Skeletal muscle tissue (tissue), 4 donors: ENCODE results near the gene GPC6. TPM values are rescaled to one million over a fixed set of nuclear protein-coding genes. Genes with fewer than 3 reads are reported as not detected.

Experiments used
- H3K27ac ChIP-seq: one replicate; pipeline ENCODE4 v1.7.0; 2013; ENCODE audit warnings: mild to moderate bottlenecking, low read depth, low read length, inconsistent platforms
- H3K27me3 ChIP-seq, 3 donors: one replicate each; pipeline ENCODE4 v1.7.0; 2013; ENCODE audit warnings: low read length in 3 of 3; ENCODE audit not compliant: control insufficient read depth in 3 of 3, insufficient read depth in 3 of 3
- H3K36me3 ChIP-seq, 3 donors: one replicate each; pipeline ENCODE4 v1.7.0; 2013; ENCODE audit warnings: low read length in 3 of 3; ENCODE audit not compliant: control insufficient read depth in 3 of 3, insufficient read depth in 3 of 3
- H3K4me1 ChIP-seq, 3 donors: one replicate each; pipeline ENCODE4 v1.7.0; 2013; ENCODE audit warnings: low read length in 3 of 3, mild to moderate bottlenecking in 3 of 3; ENCODE audit not compliant: control insufficient read depth in 3 of 3, insufficient read depth in 3 of 3
- H3K4me3 ChIP-seq, 3 donors: one replicate each; pipeline ENCODE4 v1.7.0; 2013; ENCODE audit warnings: low read length in 3 of 3
- H3K9ac ChIP-seq, 3 donors: one replicate each; pipeline ENCODE4 v1.7.0; 2013; ENCODE audit warnings: low read length in 3 of 3, mild to moderate bottlenecking in 3 of 3, moderate library complexity in 2 of 3, low read depth in 1 of 3
- H3K9me3 ChIP-seq, 3 donors: one replicate each; pipeline ENCODE4 v1.7.0; 2013; ENCODE audit warnings: low read length in 3 of 3; ENCODE audit not compliant: control insufficient read depth in 3 of 3
- total RNA-seq: library from RNA; depleted of rRNA; stranded (reverse); fragments of >200 nt; gene quantifications from one replicate; pipeline ENCODE4 v1.2.3, GENCODE V29; 2014
- donor health status: Osteomylitis.

GPC6 gene
- total RNA-seq, 1 donor from 2014 or later, result 7.8 TPM

GRCh38 chr13:94345374-94346195 lies 1119.0 kb downstream of the GPC6 start:
- no peaks in the 10 kb centered on the region for H3K36me3 ChIP-seq
- no peak overlapping the region for H3K9ac ChIP-seq
- H3K27me3 ChIP-seq, result peaks cover 0 to 8% (median 3%) of the 10 kb centered on the region in 3 donors
- no peaks in the 10 kb centered on the region for H3K9me3 ChIP-seq
- no peak overlapping the region for H3K4me3 ChIP-seq
- H3K27ac ChIP-seq, result no peak overlapping the region
- no peaks in the 10 kb centered on the region for H3K4me1 ChIP-seq

GRCh38 chr13:94346261-94347019 lies 1119.8 kb downstream of the GPC6 start:
- H3K27me3 ChIP-seq, result peaks cover 0 to 8% (median 3%) of the 10 kb centered on the region in 3 donors
- H3K9me3 ChIP-seq, result no peaks in the 10 kb centered on the region
- H3K4me1 ChIP-seq, result no peaks in the 10 kb centered on the region
- no peak overlapping the region for H3K9ac ChIP-seq
- no peak overlapping the region for H3K4me3 ChIP-seq
- no peak overlapping the region for H3K27ac ChIP-seq
- H3K36me3 ChIP-seq, result no peaks in the 10 kb centered on the region

GRCh38 chr13:94351292-94351990 lies 1124.8 kb downstream of the GPC6 start:
- Histone ChIP-seq H3K36me3 (no peaks in the 10 kb centered on the region), H3K27ac (no peak overlapping the region), H3K27me3 (peaks cover 0 to 4% (median 0%) of the 10 kb centered on the region in 3 donors), H3K9me3 (no peaks in the 10 kb centered on the region), H3K4me3 (no peak overlapping the region), H3K4me1 (no peaks in the 10 kb centered on the region), H3K9ac (no peak overlapping the region)

GRCh38 chr13:94352057-94352456 lies 1125.5 kb downstream of the GPC6 start:
- no peaks in the 10 kb centered on the region for H3K9me3 ChIP-seq
- no peaks in the 10 kb centered on the region for H3K36me3 ChIP-seq
- peaks cover 0 to 4% (median 0%) of the 10 kb centered on the region in 3 donors for H3K27me3 ChIP-seq
- H3K4me3 ChIP-seq, result no peak overlapping the region
- no peaks in the 10 kb centered on the region for H3K4me1 ChIP-seq
- H3K27ac ChIP-seq, result no peak overlapping the region
- no peak overlapping the region for H3K9ac ChIP-seq

- no peak overlapping the region for H3K4me3 ChIP-seq
- H3K27ac ChIP-seq, result no peak overlapping the region
- H3K9ac ChIP-seq, result no peak overlapping the region
- no peaks in the 10 kb centered on the region for H3K9me3 ChIP-seq
- H3K4me1 ChIP-seq, result no peaks in the 10 kb centered on the region
- no peaks in the 10 kb centered on the region for H3K36me3 ChIP-seq
- peaks cover 0 to 4% (median 0%) of the 10 kb centered on the region in 3 donors for H3K27me3 ChIP-seq
These were observed 1126.6 kb downstream of the GPC6 start for GRCh38 chr13:94353167-94353710.

- no peaks in the 10 kb centered on the region for H3K9me3 ChIP-seq
- H3K9ac ChIP-seq, result no peak overlapping the region
- H3K36me3 ChIP-seq, result no peaks in the 10 kb centered on the region
- H3K27ac ChIP-seq, result no peak overlapping the region
- H3K27me3 ChIP-seq, result no peaks in the 10 kb centered on the region
- H3K4me1 ChIP-seq, result no peaks in the 10 kb centered on the region
- no peak overlapping the region for H3K4me3 ChIP-seq
These were observed 1133.3 kb downstream of the GPC6 start for GRCh38 chr13:94359875-94360274.

- Histone ChIP-seq H3K9ac (no peak overlapping the region), H3K9me3 (no peaks in the 10 kb centered on the region), H3K4me1 (no peaks in the 10 kb centered on the region), H3K27me3 (no peaks in the 10 kb centered on the region), H3K36me3 (no peaks in the 10 kb centered on the region), H3K27ac (no peak overlapping the region), H3K4me3 (no peak overlapping the region)
These were observed 1135.9 kb downstream of the GPC6 start for GRCh38 chr13:94362411-94362909.

GRCh38 chr13:94366677-94367076 lies 1140.1 kb downstream of the GPC6 start:
- Histone ChIP-seq H3K27me3 (no peaks in the 10 kb centered on the region), H3K4me3 (no peak overlapping the region), H3K36me3 (no peaks in the 10 kb centered on the region), H3K9ac (no peak overlapping the region), H3K27ac (no peak overlapping the region), H3K4me1 (no peaks in the 10 kb centered on the region), H3K9me3 (no peaks in the 10 kb centered on the region)

GRCh38 chr13:94369972-94370436 lies 1143.4 kb downstream of the GPC6 start:
- Histone ChIP-seq H3K9ac (no peak overlapping the region), H3K9me3 (no peaks in the 10 kb centered on the region), H3K4me3 (no peak overlapping the region), H3K4me1 (no peaks in the 10 kb centered on the region), H3K36me3 (no peaks in the 10 kb centered on the region), H3K27ac (no peak overlapping the region), H3K27me3 (no peaks in the 10 kb centered on the region)
